PC-9 (cell line): ENCODE measurements around the gene LAMC1.

Experiments
- EZH2 ChIP-seq: fragments of 200-600 bp; sonication (generic); IDR thresholded peaks from 2 replicates; pipeline ENCODE4 v1.8.0; 2017; ENCODE audit warnings: antibody characterized with exemption, low read depth
- TF ChIP-seq, protein P1 (sequence below): fragments of 200-600 bp; sonication (generic); conservative IDR thresholded peaks from 2 replicates; pipeline ENCODE4 v1.6.1; 2017; ENCODE audit warnings: mixed run types, antibody characterized with exemption, mild to moderate bottlenecking, moderate library complexity

DNA sequence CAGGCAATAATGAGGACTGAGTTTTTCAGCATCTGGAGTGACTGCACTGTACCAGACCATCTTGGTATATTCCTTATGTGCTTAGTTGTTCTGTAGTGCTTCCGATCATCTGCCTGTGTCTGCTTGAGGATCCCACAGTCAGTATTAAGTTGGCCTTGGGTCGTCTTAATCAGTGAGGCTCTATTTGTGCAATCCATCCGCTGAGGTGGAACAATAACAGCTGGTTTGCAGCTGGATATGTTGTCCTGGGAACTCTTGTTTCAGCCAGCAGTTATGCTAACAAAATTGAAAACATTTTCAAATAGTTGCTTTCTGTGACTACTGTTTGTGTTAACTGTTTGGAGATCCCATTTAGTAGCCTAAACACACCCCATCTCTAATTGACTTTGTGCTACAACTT lies 73.7 kb downstream of the LAMC1 start:
- TF ChIP-seq, protein P1, sequence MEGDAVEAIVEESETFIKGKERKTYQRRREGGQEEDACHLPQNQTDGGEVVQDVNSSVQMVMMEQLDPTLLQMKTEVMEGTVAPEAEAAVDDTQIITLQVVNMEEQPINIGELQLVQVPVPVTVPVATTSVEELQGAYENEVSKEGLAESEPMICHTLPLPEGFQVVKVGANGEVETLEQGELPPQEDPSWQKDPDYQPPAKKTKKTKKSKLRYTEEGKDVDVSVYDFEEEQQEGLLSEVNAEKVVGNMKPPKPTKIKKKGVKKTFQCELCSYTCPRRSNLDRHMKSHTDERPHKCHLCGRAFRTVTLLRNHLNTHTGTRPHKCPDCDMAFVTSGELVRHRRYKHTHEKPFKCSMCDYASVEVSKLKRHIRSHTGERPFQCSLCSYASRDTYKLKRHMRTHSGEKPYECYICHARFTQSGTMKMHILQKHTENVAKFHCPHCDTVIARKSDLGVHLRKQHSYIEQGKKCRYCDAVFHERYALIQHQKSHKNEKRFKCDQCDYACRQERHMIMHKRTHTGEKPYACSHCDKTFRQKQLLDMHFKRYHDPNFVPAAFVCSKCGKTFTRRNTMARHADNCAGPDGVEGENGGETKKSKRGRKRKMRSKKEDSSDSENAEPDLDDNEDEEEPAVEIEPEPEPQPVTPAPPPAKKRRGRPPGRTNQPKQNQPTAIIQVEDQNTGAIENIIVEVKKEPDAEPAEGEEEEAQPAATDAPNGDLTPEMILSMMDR, result no peak
- no peak for TF ChIP-seq EZH2
